Fibroblast of villous mesenchyme (primary cell): ENCODE results near the gene TPRKB. TPM values are rescaled to one million over a fixed set of nuclear protein-coding genes. Genes with fewer than 3 reads are reported as not detected.
"Not testable (repeated sequence)": the region's sequence is repeated elsewhere in the genome, so short reads cannot be mapped to it uniquely, and the experiment has no call there.

ENCODE experiments used
- DNase-seq: peaks from one replicate; pipeline ENCODE4 v3.0.0-alpha.2; 2010; ENCODE audit warnings: low read depth
- H3K4me3 ChIP-seq: 2 replicates; pipeline ENCODE4 v1.5.1; 2011; ENCODE audit warnings: low read depth, mild to moderate bottlenecking, low read length
- CTCF ChIP-seq: IDR thresholded peaks from 2 replicates; pipeline ENCODE4 v1.5.1; 2012; ENCODE audit warnings: low read depth, mild to moderate bottlenecking, low read length; ENCODE audit not compliant: insufficient read depth
- total RNA-seq: library from RNA; depleted of rRNA; stranded (reverse); fragments of >200 nt; gene quantifications from 2 replicates; pipeline ENCODE4 v1.2.3, GENCODE V29; 2012

Gene TPRKB
- total RNA-seq, 1 donor, result 22.9 TPM

GRCh38 chr2:73759904-73760303 lies 22.8 kb upstream of the TPRKB start:
- no peak for TF ChIP-seq CTCF
- no peak overlapping the region for H3K4me3 ChIP-seq
- DNase-seq, result peak; percentile 20

- peak; percentile 17 for DNase-seq
- TF ChIP-seq CTCF, result no peak
- no peak overlapping the region for H3K4me3 ChIP-seq
Measured at GRCh38 chr2:73759285-73759764, 22.2 kb upstream of the TPRKB start.

GRCh38 chr2:73754332-73754731 lies 17.2 kb upstream of the TPRKB start:
- not testable (repeated sequence) for DNase-seq, H3K4me3 ChIP-seq

GRCh38 chr2:73749314-73749713 lies 12.2 kb upstream of the TPRKB start:
- DNase-seq, result no peak
- no peak for TF ChIP-seq CTCF
- H3K4me3 ChIP-seq, result no peak overlapping the region

- no peak for DNase-seq
- H3K4me3 ChIP-seq, result no peak overlapping the region
- TF ChIP-seq CTCF, result no peak
Measured at GRCh38 chr2:73746877-73747208, 9.7 kb upstream of the TPRKB start.

- no peak for TF ChIP-seq CTCF
- H3K4me3 ChIP-seq, result no peak overlapping the region
- no peak for DNase-seq
Measured at GRCh38 chr2:73746015-73746876, 9.1 kb upstream of the TPRKB start.

GRCh38 chr2:73740767-73741166 lies 3.6 kb upstream of the TPRKB start:
- TF ChIP-seq CTCF, result no peak
- no peak for DNase-seq
- H3K4me3 ChIP-seq, result no peak overlapping the region
